ENCODE results near the gene CHEK2. TPM values are rescaled to one million over a fixed set of nuclear protein-coding genes. Genes with fewer than 3 reads are reported as not detected.

CHEK2 gene
- total RNA-seq, 1 donor from 2014 or later = 8.3 TPM

- Mint-ChIP-seq H3K27me3 (ENCODE audit: low read depth) (no peaks in the 10 kb centered on the region), H3K4me1 (ENCODE audit: low read depth) (peaks cover 5% of the 10 kb centered on the region), H3K36me3 (ENCODE audit: low read depth) (peaks cover 1% of the 10 kb centered on the region), H3K9me3 (ENCODE audit: low read depth) (no peaks in the 10 kb centered on the region), H3K4me3 (ENCODE audit: unreplicated experiment) (no peak overlapping the region), H3K27ac (ENCODE audit: unreplicated experiment) (peak overlapping the region; percentile 73)
- no peak for DNase-seq (ENCODE audit: low spot score)
- TF ChIP-seq CTCF (IDR thresholded peaks at IDR 0.05) = no peak
These were observed 11.4 kb downstream of the CHEK2 start for GRCh38 chr22:28730179-28730578.

- no peaks in the 10 kb centered on the region for H3K27me3 Mint-ChIP-seq (ENCODE audit: low read depth)
- H3K36me3 Mint-ChIP-seq (ENCODE audit: low read depth) = peaks cover 1% of the 10 kb centered on the region
- H3K4me1 Mint-ChIP-seq (ENCODE audit: low read depth) = peaks cover 5% of the 10 kb centered on the region
- no peak overlapping the region for H3K27ac Mint-ChIP-seq (ENCODE audit: unreplicated experiment)
- DNase-seq (ENCODE audit: low spot score) = no peak
- TF ChIP-seq CTCF (IDR thresholded peaks at IDR 0.05) = no peak
- H3K9me3 Mint-ChIP-seq (ENCODE audit: low read depth) = no peaks in the 10 kb centered on the region
- no peak overlapping the region for H3K4me3 Mint-ChIP-seq (ENCODE audit: unreplicated experiment)
These were observed 12.9 kb downstream of the CHEK2 start for GRCh38 chr22:28728621-28729313.

GRCh38 chr22:28728002-28728401 is 13.6 kb downstream of the CHEK2 start:
- H3K27me3 Mint-ChIP-seq (ENCODE audit: low read depth) = no peaks in the 10 kb centered on the region
- TF ChIP-seq CTCF (IDR thresholded peaks at IDR 0.05) = no peak
- peaks cover 5% of the 10 kb centered on the region for H3K4me1 Mint-ChIP-seq (ENCODE audit: low read depth)
- H3K36me3 Mint-ChIP-seq (ENCODE audit: low read depth) = peaks cover 3% of the 10 kb centered on the region
- no peaks in the 10 kb centered on the region for H3K9me3 Mint-ChIP-seq (ENCODE audit: low read depth)
- no peak for DNase-seq (ENCODE audit: low spot score)
- no peak overlapping the region for H3K27ac Mint-ChIP-seq (ENCODE audit: unreplicated experiment)
- no peak overlapping the region for H3K4me3 Mint-ChIP-seq (ENCODE audit: unreplicated experiment)

- H3K9me3 Mint-ChIP-seq (ENCODE audit: low read depth) = no peaks in the 10 kb centered on the region
- no peak overlapping the region for H3K4me3 Mint-ChIP-seq (ENCODE audit: unreplicated experiment)
- H3K27me3 Mint-ChIP-seq (ENCODE audit: low read depth) = no peaks in the 10 kb centered on the region
- H3K36me3 Mint-ChIP-seq (ENCODE audit: low read depth) = no peaks in the 10 kb centered on the region
- DNase-seq (ENCODE audit: low spot score) = no peak
- H3K4me1 Mint-ChIP-seq (ENCODE audit: low read depth) = peaks cover 28% of the 10 kb centered on the region
- no peak for TF ChIP-seq CTCF (IDR thresholded peaks at IDR 0.05)
- no peak overlapping the region for H3K27ac Mint-ChIP-seq (ENCODE audit: unreplicated experiment)
These were observed 23.6 kb downstream of the CHEK2 start for GRCh38 chr22:28718044-28718443.

- no peaks in the 10 kb centered on the region for H3K36me3 Mint-ChIP-seq (ENCODE audit: low read depth)
These were observed 24.9 kb downstream of the CHEK2 start for GRCh38 chr22:28716686-28717085.

More at GRCh38 chr22:28716686-28717085, 24.9 kb downstream of the CHEK2 start:
- Mint-ChIP-seq H3K27ac (ENCODE audit: unreplicated experiment) (no peak overlapping the region), H3K27me3 (ENCODE audit: low read depth) (no peaks in the 10 kb centered on the region), H3K9me3 (ENCODE audit: low read depth) (no peaks in the 10 kb centered on the region), H3K4me1 (ENCODE audit: low read depth) (peaks cover 41% of the 10 kb centered on the region), H3K4me3 (ENCODE audit: unreplicated experiment) (no peak overlapping the region)
- no peak for TF ChIP-seq CTCF (IDR thresholded peaks at IDR 0.05)
- DNase-seq (ENCODE audit: low spot score) = no peak
